GM13977 (cell line): ENCODE measurements around the gene BICRA.

Source experiments
- DNase-seq: peaks from one replicate; pipeline ENCODE4 v3.0.0; 2012; ENCODE audit warnings: low spot score
- CTCF ChIP-seq: IDR thresholded peaks from 2 replicates; pipeline ENCODE4 v1.5.1; 2012; ENCODE audit warnings: mild to moderate bottlenecking, control low read depth; ENCODE audit not compliant: insufficient read depth; ENCODE audit errors: extremely low read depth, missing control alignments
- in situ Hi-C: fragments of 300-500 bp; cut with MboI; formaldehyde crosslinking; loops from one replicate; pipeline ENCODE4 v1.12.0; 2022; ENCODE audit warnings: low sequenced_read_pairs, low pct_unique_long_range_greater_than_20kb, mixed read lengths, inconsistent platforms; ENCODE audit not compliant: unreplicated experiment

The BICRA gene

GRCh38 chr19:47651132-47651531 lies 42.2 kb downstream of the BICRA start:
- no peak for DNase-seq
- in situ Hi-C loops = no loop called here
- TF ChIP-seq CTCF = no peak

DNA sequence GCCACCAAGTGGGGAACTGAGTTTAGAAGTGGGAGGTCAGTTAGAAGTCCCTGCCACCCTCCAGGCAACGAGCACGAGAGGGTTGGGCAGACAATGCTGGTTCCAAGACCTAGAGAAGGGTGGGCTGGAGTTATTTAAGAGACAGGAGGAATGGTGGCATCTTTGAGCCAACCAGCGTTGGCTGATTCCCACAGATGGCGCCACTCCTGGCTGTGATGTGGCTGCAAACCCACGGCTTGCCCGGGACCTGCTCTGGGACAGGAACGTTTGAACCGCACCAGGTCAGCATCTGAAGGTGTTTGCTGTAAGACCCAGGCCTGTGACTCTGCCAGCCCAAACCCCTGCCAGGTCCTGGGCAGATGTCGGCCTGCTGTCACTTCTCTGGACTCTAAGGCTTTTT lies 42.8 kb downstream of the BICRA start:
- in situ Hi-C loops = no loop called here
- TF ChIP-seq CTCF = no peak
- no peak for DNase-seq

- no peak for DNase-seq
- TF ChIP-seq CTCF = no peak
- in situ Hi-C loops = no loop called here
Measured at GRCh38 chr19:47652285-47652684, 43.4 kb downstream of the BICRA start.

DNA sequence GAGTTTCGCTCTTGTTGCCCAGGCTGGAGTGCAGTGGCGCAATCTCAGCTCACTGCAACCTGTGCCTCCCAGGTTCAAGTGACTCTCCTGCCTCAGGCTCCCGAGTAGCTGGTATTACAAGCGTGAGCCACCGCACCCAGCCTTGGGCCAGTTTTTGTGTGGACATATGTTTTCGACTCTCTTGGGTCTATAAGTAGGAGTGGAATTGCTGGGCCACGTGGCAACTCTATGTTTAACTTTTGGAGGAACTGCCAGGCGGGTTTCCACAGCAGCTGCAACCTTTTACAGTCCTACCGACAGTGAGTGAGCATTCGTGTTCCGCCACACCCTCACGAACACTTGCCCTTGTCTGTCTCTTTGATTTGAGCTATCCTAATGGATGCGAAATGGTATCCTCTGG lies 44.9 kb downstream of the BICRA start:
- in situ Hi-C loops = no loop called here
- DNase-seq = no peak
- no peak for TF ChIP-seq CTCF

GRCh38 chr19:47657719-47658118 lies 48.8 kb downstream of the BICRA start:
- no peak for DNase-seq
- TF ChIP-seq CTCF = no peak
- in situ Hi-C loops = no loop called here

GRCh38 chr19:47658431-47659348 lies 49.8 kb downstream of the BICRA start:
- in situ Hi-C loops = no loop called here
- no peak for DNase-seq
- no peak for TF ChIP-seq CTCF
